ENCODE data around the gene ADAT3.

Gene ADAT3

GRCh38 chr19:1905110-1905862 lies at the start of gene ADAT3, which contains the start of gene SCAMP4:
TSS of gene ADAT3 (plus strand) at chr19:1905399. CDS start at chr19:1912048, 6,649 bp downstream.
TSS of gene SCAMP4 (plus strand) at chr19:1905399. CDS start at chr19:1915020, 9,621 bp downstream.
- peak; percentile 99 for DNase-seq

- DNase-seq: no peak
These were observed 49.4 kb upstream of the ADAT3 start for GRCh38 chr19:1855828-1856255.

- DNase-seq: peak; percentile 84
These were observed 48.9 kb upstream of the ADAT3 start for GRCh38 chr19:1856345-1856697.

GRCh38 chr19:1856698-1857603 lies 48.2 kb upstream of the ADAT3 start:
- peak; percentile 78 for DNase-seq

- DNase-seq: peak; percentile 19
These were observed 47.4 kb upstream of the ADAT3 start for GRCh38 chr19:1857648-1858326.

- DNase-seq: no peak
These were observed 46.7 kb upstream of the ADAT3 start for GRCh38 chr19:1858412-1859081.

GRCh38 chr19:1859331-1859781 lies 45.8 kb upstream of the ADAT3 start:
- peak; percentile 42 for DNase-seq

GRCh38 chr19:1860042-1860775 lies 45.0 kb upstream of the ADAT3 start:
- DNase-seq: peak; percentile 94

GRCh38 chr19:1860821-1861598 lies 44.2 kb upstream of the ADAT3 start:
- DNase-seq: peak; percentile 14

- peak; percentile 44 for DNase-seq
These were observed 43.6 kb upstream of the ADAT3 start for GRCh38 chr19:1861599-1862031.

- peak; percentile 50 for DNase-seq
These were observed 43.2 kb upstream of the ADAT3 start for GRCh38 chr19:1862068-1862423.

GRCh38 chr19:1862424-1863327 lies 42.5 kb upstream of the ADAT3 start:
- DNase-seq: peak; percentile 64

- no peak for DNase-seq
These were observed 41.9 kb upstream of the ADAT3 start, which contains the start of gene KLF16 for GRCh38 chr19:1863328-1863637. TSS of gene KLF16 (minus strand) at chr19:1863579. CDS start at chr19:1863497, 82 bp downstream.

GRCh38 chr19:1863638-1864479 lies 41.3 kb upstream of the ADAT3 start:
- DNase-seq: peak; percentile 95

GRCh38 chr19:1864480-1865171 lies 40.6 kb upstream of the ADAT3 start:
- DNase-seq: peak; percentile 76

- no peak for DNase-seq
These were observed 39.8 kb upstream of the ADAT3 start for GRCh38 chr19:1865172-1866010.

GRCh38 chr19:1866693-1867348 lies 38.4 kb upstream of the ADAT3 start:
- peak; percentile 6 for DNase-seq
